Measurements from ENCODE around the gene TGFBR3. TPM values are rescaled to one million over a fixed set of nuclear protein-coding genes. Genes with fewer than 3 reads are reported as not detected.

Gene TGFBR3
- total RNA-seq, 1 donor from 2014 or later = 51.7 TPM

DNA sequence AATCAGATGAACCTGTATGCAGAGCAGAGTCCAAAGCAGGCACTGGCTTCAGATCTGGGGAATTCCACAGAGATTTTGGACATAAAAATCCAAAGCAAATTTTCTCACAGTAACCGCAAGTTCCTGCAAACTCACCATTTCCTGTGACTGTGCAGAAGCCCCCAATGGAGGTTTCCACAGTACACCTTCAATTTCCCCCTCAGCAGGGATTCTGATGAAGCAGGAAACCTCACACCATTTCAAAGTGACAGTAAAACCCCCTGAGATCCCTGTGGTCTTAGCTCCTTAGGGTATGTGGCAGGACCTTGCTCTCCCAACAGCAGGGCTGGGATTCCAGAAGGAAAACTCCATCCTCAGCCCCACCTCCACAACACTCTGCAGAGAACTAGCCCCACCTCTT, 6.0 kb upstream of the TGFBR3 start:
- peak overlapping the region; percentile 14 for H3K4me3 ChIP-seq
- H3K36me3 ChIP-seq = no peaks in the 10 kb centered on the region
- intact Hi-C loops (cut with DNase I) = no loop called here
- ATAC-seq = no peak
- TF ChIP-seq, protein P1, sequence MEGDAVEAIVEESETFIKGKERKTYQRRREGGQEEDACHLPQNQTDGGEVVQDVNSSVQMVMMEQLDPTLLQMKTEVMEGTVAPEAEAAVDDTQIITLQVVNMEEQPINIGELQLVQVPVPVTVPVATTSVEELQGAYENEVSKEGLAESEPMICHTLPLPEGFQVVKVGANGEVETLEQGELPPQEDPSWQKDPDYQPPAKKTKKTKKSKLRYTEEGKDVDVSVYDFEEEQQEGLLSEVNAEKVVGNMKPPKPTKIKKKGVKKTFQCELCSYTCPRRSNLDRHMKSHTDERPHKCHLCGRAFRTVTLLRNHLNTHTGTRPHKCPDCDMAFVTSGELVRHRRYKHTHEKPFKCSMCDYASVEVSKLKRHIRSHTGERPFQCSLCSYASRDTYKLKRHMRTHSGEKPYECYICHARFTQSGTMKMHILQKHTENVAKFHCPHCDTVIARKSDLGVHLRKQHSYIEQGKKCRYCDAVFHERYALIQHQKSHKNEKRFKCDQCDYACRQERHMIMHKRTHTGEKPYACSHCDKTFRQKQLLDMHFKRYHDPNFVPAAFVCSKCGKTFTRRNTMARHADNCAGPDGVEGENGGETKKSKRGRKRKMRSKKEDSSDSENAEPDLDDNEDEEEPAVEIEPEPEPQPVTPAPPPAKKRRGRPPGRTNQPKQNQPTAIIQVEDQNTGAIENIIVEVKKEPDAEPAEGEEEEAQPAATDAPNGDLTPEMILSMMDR (IDR thresholded peaks at IDR 0.05) = no peak
- H3K4me1 ChIP-seq = peaks cover 12% of the 10 kb centered on the region
- no peak overlapping the region for H3K27ac ChIP-seq
- DNase-seq = no peak
- no peaks in the 10 kb centered on the region for H3K9me3 ChIP-seq
- no peaks in the 10 kb centered on the region for H3K27me3 ChIP-seq (ENCODE audit: low read depth)

DNA sequence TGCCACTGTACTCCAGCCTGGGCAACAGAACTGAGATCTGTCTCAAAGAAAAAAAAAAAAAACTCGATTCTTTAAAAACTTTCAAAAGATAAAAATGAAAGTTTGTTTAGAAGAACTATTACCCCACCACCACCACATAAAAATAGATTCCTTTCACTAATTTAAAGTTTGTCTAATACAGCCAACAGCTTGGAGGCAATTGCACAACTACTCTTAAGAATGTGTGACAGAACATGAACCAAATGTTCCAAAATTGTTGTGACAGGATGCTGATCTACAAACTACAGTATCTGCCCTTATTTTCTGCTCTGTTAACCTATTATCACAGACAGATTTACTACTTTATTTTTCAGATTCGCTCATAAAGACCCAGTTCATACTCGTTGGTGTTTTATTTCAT, 5.5 kb upstream of the TGFBR3 start:
- intact Hi-C loops (cut with DNase I) = no loop called here
- TF ChIP-seq, protein P1 (IDR thresholded peaks at IDR 0.05) = no peak
- Histone ChIP-seq H3K27ac (no peak overlapping the region), H3K4me3 (no peak overlapping the region), H3K4me1 (peaks cover 17% of the 10 kb centered on the region), H3K27me3 (ENCODE audit: low read depth) (no peaks in the 10 kb centered on the region), H3K36me3 (no peaks in the 10 kb centered on the region), H3K9me3 (no peaks in the 10 kb centered on the region)
- DNase-seq = no peak
- no peak for ATAC-seq

DNA sequence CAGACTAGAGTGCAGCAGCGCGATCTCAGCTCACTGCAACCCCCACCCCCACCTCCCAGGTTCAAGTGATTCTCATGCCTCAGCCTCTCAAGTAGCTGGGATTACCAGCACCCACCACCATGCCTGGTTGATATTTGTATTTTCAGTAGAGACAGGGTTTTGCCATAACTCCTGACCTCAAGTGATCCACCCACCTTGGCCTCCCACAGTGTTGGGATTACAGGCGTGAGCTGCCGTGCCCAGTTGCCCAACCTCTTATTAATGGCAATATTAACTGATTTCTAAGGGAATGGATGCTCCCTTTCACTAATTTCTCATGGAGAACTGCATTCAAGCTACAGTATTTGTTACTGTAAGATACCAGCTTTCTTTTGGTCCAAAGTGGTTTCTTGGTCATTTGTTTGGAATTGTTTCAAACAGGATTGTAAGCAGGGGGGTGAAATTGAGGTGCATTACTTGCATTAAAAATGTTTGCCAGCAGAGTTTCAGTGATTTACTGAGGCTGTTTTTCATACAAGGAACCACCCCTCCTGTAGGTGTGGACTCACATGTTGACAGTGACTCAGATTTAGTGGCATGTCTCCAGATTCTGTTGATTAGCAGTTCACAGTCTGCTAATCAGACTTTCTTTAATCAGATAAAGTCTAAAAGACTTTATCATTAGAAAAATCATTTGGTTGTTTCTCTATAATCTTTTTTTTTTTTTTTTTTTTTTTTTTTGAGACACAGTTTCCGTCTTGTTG, 3.9 kb upstream of the TGFBR3 start:
- peaks cover 20% of the 10 kb centered on the region for H3K4me1 ChIP-seq
- H3K27ac ChIP-seq = no peak overlapping the region
- no peak overlapping the region for H3K4me3 ChIP-seq
- H3K27me3 ChIP-seq (ENCODE audit: low read depth) = no peaks in the 10 kb centered on the region
- DNase-seq (no peak), ATAC-seq (no peak)
- H3K36me3 ChIP-seq = no peaks in the 10 kb centered on the region
- intact Hi-C loops (cut with DNase I) = no loop called here
- TF ChIP-seq, protein P1 (IDR thresholded peaks at IDR 0.05) = no peak
- no peaks in the 10 kb centered on the region for H3K9me3 ChIP-seq

DNA sequence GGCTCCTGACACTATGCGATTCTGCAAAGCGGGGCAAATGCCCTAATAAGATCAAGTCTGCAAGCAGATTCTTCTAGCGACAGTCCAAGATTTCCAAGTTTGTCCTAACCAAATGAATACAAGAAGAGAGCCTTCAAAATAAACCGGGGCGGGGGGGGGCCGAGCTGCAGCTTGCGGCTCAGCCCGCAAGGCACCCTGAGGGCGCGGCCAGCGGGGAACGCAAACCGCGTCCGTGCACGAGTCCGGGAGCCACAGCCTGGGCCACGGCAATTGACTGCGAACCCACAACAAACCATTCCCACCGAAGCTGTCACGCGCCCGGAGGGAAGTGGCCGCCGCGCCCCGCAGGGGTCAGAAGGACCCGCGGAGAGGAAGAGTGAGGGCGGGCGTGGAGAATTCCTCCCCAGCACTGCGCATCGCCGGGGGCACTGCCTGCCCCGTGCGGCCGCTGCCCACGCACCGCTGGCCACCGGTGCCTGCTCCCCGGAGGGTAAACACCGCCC, 687 bp downstream of the TGFBR3 start:
- peak overlapping the region; percentile 86 for H3K4me3 ChIP-seq
- peak overlapping the region; percentile 92 for H3K27ac ChIP-seq
- ATAC-seq (peak; percentile 40 to 48), DNase-seq (peak; percentile 55)
- H3K9me3 ChIP-seq = no peaks in the 10 kb centered on the region
- H3K36me3 ChIP-seq = no peaks in the 10 kb centered on the region
- peaks cover 34% of the 10 kb centered on the region for H3K4me1 ChIP-seq
- TF ChIP-seq, protein P1 (IDR thresholded peaks at IDR 0.05) = no peak
- intact Hi-C loops (cut with DNase I) = no loop called here
- H3K27me3 ChIP-seq (ENCODE audit: low read depth) = no peaks in the 10 kb centered on the region

DNA sequence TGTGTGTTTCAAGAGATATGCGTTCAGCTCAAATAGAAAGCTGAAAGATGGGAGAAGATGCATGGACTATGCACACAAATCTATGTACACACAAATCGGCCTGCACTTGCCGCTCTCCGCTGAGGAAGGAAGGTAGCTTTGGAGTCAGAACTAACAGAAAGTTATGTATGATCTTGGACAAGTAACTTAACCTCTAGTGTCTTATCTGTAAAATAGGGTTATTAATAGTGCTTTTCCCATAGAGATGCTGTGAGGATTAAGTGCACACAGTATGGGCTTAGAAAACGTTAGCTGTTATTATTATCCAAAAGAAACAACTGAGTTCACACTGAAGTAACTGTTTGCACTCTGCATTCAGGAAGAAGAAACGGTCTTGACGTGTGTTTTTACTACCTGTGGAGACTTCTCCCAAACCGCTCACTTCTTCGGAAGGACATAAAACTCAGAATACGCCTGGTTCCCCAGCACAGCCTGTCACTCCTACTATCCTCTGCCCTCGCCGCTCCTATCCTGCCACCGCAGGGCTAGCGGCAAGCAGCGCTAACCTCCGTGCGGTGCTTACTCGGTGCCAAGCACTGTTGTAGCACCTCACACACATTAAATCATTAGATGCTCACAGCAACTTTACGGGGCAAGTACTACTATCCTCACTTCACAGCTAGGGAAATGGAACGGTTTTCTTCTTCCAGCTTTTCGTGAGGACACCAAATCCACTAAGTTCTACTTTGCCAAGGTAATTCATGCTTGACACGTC, 1.3 kb downstream of the TGFBR3 start:
- peaks cover 40% of the 10 kb centered on the region for H3K4me1 ChIP-seq
- peak overlapping the region; percentile 86 for H3K4me3 ChIP-seq
- no peaks in the 10 kb centered on the region for H3K9me3 ChIP-seq
- no peaks in the 10 kb centered on the region for H3K36me3 ChIP-seq
- H3K27ac ChIP-seq = peak overlapping the region; percentile 92
- no peaks in the 10 kb centered on the region for H3K27me3 ChIP-seq (ENCODE audit: low read depth)
- DNase-seq = no peak
- peak in 1 of 2 donors; percentile 7 for ATAC-seq
- intact Hi-C loops (cut with DNase I) = no loop called here
- TF ChIP-seq, protein P1 (IDR thresholded peaks at IDR 0.05) = no peak
